Endothelial cell of umbilical vein (primary cell): Measurements from ENCODE around the gene MTCH1. TPM values are rescaled to one million over a fixed set of nuclear protein-coding genes. Genes with fewer than 3 reads are reported as not detected.

ENCODE experiments used
- BruUV-seq: library from RNA; stranded (reverse); fragments of 400-500 nt; replicated peaks from 2 replicates; lab custom pipeline; 2021; lab: Mats Ljungman, UMichigan
- CTCF ChIA-PET: fragments of 300-600, 350-600 bp; sonication (Branson Sonifier 250); formaldehyde crosslinking; loops from one replicate; lab custom pipeline; 2021; ENCODE audit warnings: antibody characterized with exemption, inconsistent platforms; lab: Charles Lee
- POLR2A ChIA-PET: fragments of 300-600, 350-600 bp; sonication (Branson Sonifier 250); formaldehyde crosslinking; loops from one replicate; lab custom pipeline; 2021; ENCODE audit warnings: antibody characterized with exemption, inconsistent platforms; lab: Charles Lee
- DNase-seq: peaks from one replicate; pipeline ENCODE4 v3.0.0-alpha.2; 2011; ENCODE audit warnings: low read depth, low spot score
- FAIRE-seq: peaks from 2 replicates; lab custom pipeline; 2011; peaks lifted over from hg19 to GRCh38; lab: Jason Lieb, UNC
- H2AFZ ChIP-seq: 2 replicates; pipeline ENCODE4 v1.6.0; 2012; ENCODE audit warnings: low read depth, low read length, control low read depth, inconsistent platforms
- H3K27ac ChIP-seq: 2 replicates; pipeline ENCODE4 v1.5.1; 2011; ENCODE audit warnings: low read depth, mild to moderate bottlenecking, control low read depth, low read length, moderate library complexity; ENCODE audit not compliant: insufficient read depth
- H3K27me3 ChIP-seq, 2 experiments: 2 replicates each; pipeline versions ENCODE4 v1.6.0 to v1.6.1; 2011; ENCODE audit warnings: low read length in 2 of 2, mixed read lengths in 1 of 2; ENCODE audit not compliant: control insufficient read depth in 2 of 2, insufficient read depth in 2 of 2
- H3K36me3 ChIP-seq, 2 experiments: 2 replicates in 1 of 2; 3 replicates in 1 of 2; pipeline ENCODE4 v1.5.1; 2011; ENCODE audit warnings: low read length in 2 of 2, mild to moderate bottlenecking in 1 of 2, moderate library complexity in 1 of 2; ENCODE audit not compliant: control insufficient read depth in 2 of 2, insufficient read depth in 2 of 2; ENCODE audit errors: extremely low read depth in 1 of 2
- H3K4me1 ChIP-seq: 3 replicates; pipeline ENCODE4 v1.5.1; 2011; ENCODE audit warnings: mild to moderate bottlenecking, low read length; ENCODE audit not compliant: control insufficient read depth, insufficient read depth; ENCODE audit errors: extremely low read depth
- H3K4me2 ChIP-seq: 2 replicates; pipeline ENCODE4 v1.6.1; 2011; ENCODE audit warnings: low read length, control low read depth, mixed read lengths; ENCODE audit not compliant: insufficient read depth
- H3K4me3 ChIP-seq, 3 experiments: fragments of 200-600 bp in 1 of 3; sonication (generic), shearing (Covaris generic) in 1 of 3; replicated peaks in 1 of 3; 2 replicates each; pipeline ENCODE4 v1.5.1; 2011 to 2016; ENCODE audit warnings: control low read depth in 3 of 3, low read length in 3 of 3, mild to moderate bottlenecking in 2 of 3, inconsistent platforms in 1 of 3, low read depth in 1 of 3, moderate library complexity in 1 of 3; ENCODE audit not compliant: insufficient read depth in 1 of 3
- H3K79me2 ChIP-seq: 2 replicates; pipeline ENCODE4 v1.6.0; 2012; ENCODE audit warnings: low read length, inconsistent platforms; ENCODE audit not compliant: control insufficient read depth, insufficient read depth
- H3K9ac ChIP-seq: replicated peaks from 2 replicates; pipeline ENCODE3; 2011; ENCODE audit warnings: low read length, control low read depth; ENCODE audit not compliant: insufficient read depth; ENCODE audit errors: extremely low read depth
- H3K9me1 ChIP-seq: replicated peaks from 3 replicates; pipeline ENCODE4 v1.6.0; 2011; ENCODE audit warnings: mild to moderate bottlenecking, low read length; ENCODE audit not compliant: control insufficient read depth, insufficient read depth; ENCODE audit errors: extremely low read depth
- H3K9me3 ChIP-seq: replicated peaks from 2 replicates; pipeline ENCODE4 v1.5.1; 2012; ENCODE audit warnings: low read length, inconsistent platforms; ENCODE audit not compliant: control insufficient read depth, insufficient read depth
- H4K20me1 ChIP-seq: replicated peaks from 2 replicates; pipeline ENCODE3; 2011; ENCODE audit warnings: mild to moderate bottlenecking, low read length; ENCODE audit not compliant: control insufficient read depth, insufficient read depth; ENCODE audit errors: extremely low read depth
- CTCF ChIP-seq, 2 donors: IDR thresholded peaks; 1 replicate in 1 of 2; 2 replicates in 1 of 2; pipeline ENCODE4 v1.5.1; 2011; ENCODE audit warnings: low read length in 2 of 2, mild to moderate bottlenecking in 2 of 2, moderate library complexity in 2 of 2, control low read depth in 1 of 2, inconsistent platforms in 1 of 2, low read depth in 1 of 2; ENCODE audit not compliant: insufficient read depth in 1 of 2; ENCODE audit errors: extremely low read depth in 1 of 2
- EZH2 ChIP-seq: IDR thresholded peaks from 2 replicates; pipeline ENCODE4 v1.6.1; 2012; ENCODE audit warnings: borderline replicate concordance, low read depth, mild to moderate bottlenecking, moderate library complexity, low read length, inconsistent platforms; ENCODE audit not compliant: severe bottlenecking
- FOS ChIP-seq: IDR thresholded peaks from 2 replicates; pipeline ENCODE4 v1.6.1; 2011; ENCODE audit warnings: mild to moderate bottlenecking, low read length, moderate library complexity, borderline replicate concordance; ENCODE audit not compliant: insufficient read depth
- GATA2 ChIP-seq: IDR thresholded peaks from 2 replicates; pipeline ENCODE4 v1.7.0; 2011; ENCODE audit warnings: low read depth, mild to moderate bottlenecking, moderate library complexity, mixed read lengths, low read length; ENCODE audit not compliant: insufficient read length, insufficient read depth
- MYC ChIP-seq: IDR thresholded peaks from one replicate; pipeline ENCODE4 v1.6.1; 2011; ENCODE audit warnings: mild to moderate bottlenecking, low read depth, low read length
- dilution Hi-C: fragments of 300-500 bp; cut with MboI; formaldehyde crosslinking; loops from one replicate; pipeline ENCODE4 v1.15.0; 2019; ENCODE audit warnings: low sequenced_read_pairs; ENCODE audit not compliant: extremely low pct_ligation_motif_present
- intact Hi-C: fragments of 100-400 bp; cut with micrococcal nuclease; formaldehyde crosslinking; loops from one replicate; pipeline ENCODE4 v1.10.0; 2022
- polyA plus RNA-seq, 4 experiments: library from polyadenylated mRNA; depleted of rRNA in 3 of 4; stranded (reverse) in 3 of 4; unstranded in 1 of 4; fragments of >200 nt; gene quantifications; 2 replicates each; pipeline versions ENCODE4 v1.2.1 to v1.2.3, GENCODE V29; 2011 to 2012; ENCODE audit warnings: missing spikeins in 1 of 4
- total RNA-seq: library from RNA; stranded (reverse); gene quantifications from 2 replicates; pipeline ENCODE4 v1.2.3, GENCODE V29; 2021

MTCH1 gene
- total and polyA plus RNA-seq, 2 donors (not counting 3 experiments of a cell fraction or from before 2014, with no cell fraction given): 218 to 228 TPM

DNA sequence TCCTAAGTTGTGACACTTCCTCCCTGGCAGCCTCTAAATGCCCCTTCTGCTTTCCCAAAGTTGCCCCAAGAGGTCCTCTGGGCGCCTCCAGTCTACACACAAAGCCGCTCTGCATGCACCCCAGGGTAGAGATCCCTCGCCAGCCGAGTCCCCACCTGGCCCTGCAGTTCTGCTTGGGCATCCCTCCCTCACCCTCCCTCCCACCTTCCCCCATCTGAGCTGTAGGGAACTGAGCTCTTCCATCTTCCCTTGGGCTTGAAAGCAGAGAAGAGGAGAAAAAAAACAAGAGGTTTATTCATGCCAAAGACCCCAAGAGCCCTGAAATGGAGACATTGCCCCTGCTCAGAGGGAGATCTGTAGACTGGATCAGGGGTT, 13.7 kb upstream of the MTCH1 start:
- no peak overlapping the region for H2AFZ ChIP-seq

More for the DNA sequence above, 13.7 kb upstream of the MTCH1 start:
- intact Hi-C loops: no loop called here
- Histone ChIP-seq H3K27ac (no peak overlapping the region), H3K4me1 (no peaks in the 10 kb centered on the region), H3K9ac (no peak overlapping the region), H3K9me1 (no peaks in the 10 kb centered on the region), H3K4me3 (no peak overlapping the region), H3K9me3 (no peaks in the 10 kb centered on the region), H3K4me2 (no peak overlapping the region), H3K79me2 (no peaks in the 10 kb centered on the region), H3K36me3 (no peaks in the 10 kb centered on the region), H3K27me3 (peaks cover 0 to 11% of the 10 kb centered on the region in 2 experiments), H4K20me1 (no peaks in the 10 kb centered on the region)
- POLR2A ChIA-PET: no interaction called here
- DNase-seq: no peak
- CTCF ChIA-PET: interaction anchor here (0.6 kb wide), 1 partner anchor 307 kb away, joined by 5 read pairs; no protein-coding TSS in a partner anchor
- TF ChIP-seq EZH2 (no peak), GATA2 (no peak), FOS (no peak), MYC (no peak), CTCF (IDR thresholded peaks at IDR 0.05; ENCODE audit: extremely low read depth in 1 of 2, insufficient read depth in 1 of 2, low read depth in 1 of 2, low read length in 2 of 2) (no peak)
- BruUV-seq: no TSS peak
- dilution Hi-C loops: no loop called here
- FAIRE-seq: no peak
